Progenitor cell of endocrine pancreas (in vitro differentiated cells): ENCODE results near the gene RBM4B. TPM values are rescaled to one million over a fixed set of nuclear protein-coding genes. Genes with fewer than 3 reads are reported as not detected.
"Not testable (repeated sequence)": the region's sequence is repeated elsewhere in the genome, so short reads cannot be mapped to it uniquely, and the experiment has no call there.

Source experiments
- DNase-seq: peaks from one replicate; pipeline ENCODE4 v3.0.0; 2021; ENCODE audit warnings: low spot score; ENCODE audit not compliant: unreplicated experiment
- H3K27ac Mint-ChIP-seq: 2 replicates; pipeline ENCODE4 v1.8.0; 2021; ENCODE audit warnings: mild to moderate bottlenecking, moderate library complexity, mixed read lengths
- H3K27me3 Mint-ChIP-seq: 2 replicates; pipeline ENCODE4 v1.8.0; 2021; ENCODE audit warnings: mixed read lengths
- H3K36me3 Mint-ChIP-seq: 2 replicates; pipeline ENCODE4 v1.8.0; 2022; ENCODE audit warnings: mixed read lengths; ENCODE audit not compliant: insufficient read depth
- H3K4me1 Mint-ChIP-seq: 2 replicates; pipeline ENCODE4 v1.8.0; 2021; ENCODE audit warnings: low read depth, mixed read lengths
- H3K4me3 Mint-ChIP-seq: 2 replicates; pipeline ENCODE4 v1.8.0; 2021; ENCODE audit warnings: low read depth, mild to moderate bottlenecking, moderate library complexity, mixed read lengths
- H3K9me3 Mint-ChIP-seq: 2 replicates; pipeline ENCODE4 v1.8.0; 2021; ENCODE audit warnings: low read depth, mixed read lengths
- CTCF ChIP-seq: fragments of 200-600 bp; sonication (generic); IDR thresholded peaks from one replicate; pipeline ENCODE4 v1.5.0; 2021; ENCODE audit warnings: antibody characterized with exemption, mild to moderate bottlenecking; ENCODE audit not compliant: unreplicated experiment
- long read RNA-seq: library from polyadenylated mRNA; unstranded; transcript quantifications from one replicate; pipeline ENCODE4 v2.0.0, GENCODE V29; 2020
- total RNA-seq: library from RNA; stranded (reverse); gene quantifications from 2 replicates; pipeline ENCODE4 v1.2.1, GENCODE V29; 2021

The RBM4B gene
- total RNA-seq, result 71.0 and 71.7 TPM in 2 replicates
- long read RNA-seq, transcript RBM4B-206 (2 exons, 1,646 nt), result minor isoform, 70 of 325 reads
- long read RNA-seq, transcript RBM4B-203 (3 exons, 2,339 nt), result minor isoform, 8 of 325 reads
- long read RNA-seq, transcript RBM4B-201 (4 exons, 1,840 nt), result major isoform, 138 of 325 reads
- long read RNA-seq, partial matches to known transcripts, result 68 of 325 reads
- long read RNA-seq, other reads (novel, unspliced or antisense), result 41 of 325 reads

GRCh38 chr11:66677599-66678375 lies at the start of gene RBM4B:
Gene RBM4B, minus strand, starts transcription at chr11:66677887. Its CDS starts 808 bp downstream, at chr11:66677079.
- Mint-ChIP-seq H3K27ac (peak within 1 kb of the TSS; percentile 100), H3K4me3 (peak within 1 kb of the TSS; percentile 96), H3K4me1 (peaks cover 26% of the 10 kb centered on the region), H3K27me3 (no peaks in the 10 kb centered on the region), H3K36me3 (peaks cover 11% of the 10 kb centered on the region), H3K9me3 (no peaks in the 10 kb centered on the region)
- peak; percentile 97 for DNase-seq
- no peak for TF ChIP-seq CTCF

- peaks cover 28% of the 10 kb centered on the region for H3K4me1 Mint-ChIP-seq
- peaks cover 4% of the 10 kb centered on the region for H3K36me3 Mint-ChIP-seq
- peaks cover 29% of the 10 kb centered on the region for H3K27me3 Mint-ChIP-seq
- peak overlapping the region; percentile 81 for H3K4me3 Mint-ChIP-seq
- no peak for TF ChIP-seq CTCF
- H3K27ac Mint-ChIP-seq, result peak overlapping the region; percentile 35
- no peak for DNase-seq
- H3K9me3 Mint-ChIP-seq, result no peaks in the 10 kb centered on the region
Observed at GRCh38 chr11:66725647-66726046, 48.0 kb upstream of the RBM4B start.

GRCh38 chr11:66725114-66725513 lies 47.4 kb upstream of the RBM4B start:
- no peaks in the 10 kb centered on the region for H3K9me3 Mint-ChIP-seq
- H3K4me3 Mint-ChIP-seq, result no peak overlapping the region
- H3K27ac Mint-ChIP-seq, result no peak overlapping the region
- peaks cover 34% of the 10 kb centered on the region for H3K4me1 Mint-ChIP-seq
- no peak for DNase-seq
- TF ChIP-seq CTCF, result no peak
- H3K27me3 Mint-ChIP-seq, result peaks cover 29% of the 10 kb centered on the region
- peaks cover 4% of the 10 kb centered on the region for H3K36me3 Mint-ChIP-seq

- DNase-seq, H3K9me3 Mint-ChIP-seq, H3K36me3 Mint-ChIP-seq, H3K4me3 Mint-ChIP-seq, H3K27ac Mint-ChIP-seq: not testable (repeated sequence)
- peaks cover 35% of the 10 kb centered on the region for H3K4me1 Mint-ChIP-seq
- H3K27me3 Mint-ChIP-seq, result peaks cover 27% of the 10 kb centered on the region
Observed at GRCh38 chr11:66724167-66724566, 46.5 kb upstream of the RBM4B start.

GRCh38 chr11:66723693-66724092 lies 46.0 kb upstream of the RBM4B start:
- no peak for TF ChIP-seq CTCF
- no peak for DNase-seq
- Mint-ChIP-seq H3K9me3 (no peaks in the 10 kb centered on the region), H3K27ac (no peak overlapping the region), H3K4me1 (peaks cover 33% of the 10 kb centered on the region), H3K36me3 (peaks cover 4% of the 10 kb centered on the region), H3K4me3 (no peak overlapping the region), H3K27me3 (peaks cover 22% of the 10 kb centered on the region)
